ENCODE measurements around the gene FBLN1.
"Not testable (repeated sequence)": the region's sequence is repeated elsewhere in the genome, so short reads cannot be mapped to it uniquely, and the experiment has no call there.

FBLN1 gene

DNA sequence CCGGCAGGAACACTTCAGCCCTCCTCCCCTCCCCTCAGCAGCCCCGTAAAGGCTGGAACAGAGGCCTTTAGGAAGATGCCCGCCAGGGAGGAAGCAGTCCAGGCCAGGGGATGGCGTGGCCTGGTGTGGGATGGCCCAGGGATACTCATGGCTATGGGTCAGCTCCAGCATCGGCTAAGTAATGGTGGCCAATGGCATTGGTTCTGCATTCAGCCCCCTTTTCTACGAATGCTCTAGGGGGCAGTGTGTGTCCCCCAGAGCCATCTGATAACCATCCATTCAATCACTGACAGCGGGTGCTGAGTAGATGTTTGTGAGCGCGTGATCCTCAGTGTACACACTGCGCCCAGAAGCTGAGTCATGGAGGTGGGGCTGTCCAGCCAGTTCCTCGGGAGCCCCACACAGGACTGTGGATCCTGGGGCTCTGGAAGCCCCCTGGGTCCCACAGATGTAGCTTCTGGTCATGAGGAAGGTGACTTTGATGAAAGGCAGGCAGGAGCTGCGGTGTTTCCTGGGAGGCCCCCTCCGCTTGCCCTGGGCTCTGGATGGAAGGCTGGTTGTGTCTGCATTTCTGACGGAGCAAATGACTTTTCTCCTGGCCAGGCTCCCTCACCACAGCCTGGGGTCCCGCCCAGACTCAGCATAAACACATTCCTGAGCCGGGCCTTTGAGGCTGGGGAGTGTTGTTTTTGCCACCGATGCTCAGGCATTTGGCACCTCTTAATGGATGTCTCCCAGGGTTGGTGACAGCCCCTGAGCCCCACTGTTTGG is 46.5 kb downstream of the FBLN1 start:
- no peak for DNase-seq (ENCODE audit: low read depth in 2 of 2)

GRCh38 chr22:45549762-45550378 is 47.2 kb downstream of the FBLN1 start:
- no peak for DNase-seq (ENCODE audit: low read depth in 2 of 2)

GRCh38 chr22:45550416-45550815 is 47.7 kb downstream of the FBLN1 start:
- DNase-seq (ENCODE audit: low read depth in 2 of 2), result no peak

GRCh38 chr22:45550891-45551290 is 48.2 kb downstream of the FBLN1 start:
- no peak for DNase-seq (ENCODE audit: low read depth in 2 of 2)

DNA sequence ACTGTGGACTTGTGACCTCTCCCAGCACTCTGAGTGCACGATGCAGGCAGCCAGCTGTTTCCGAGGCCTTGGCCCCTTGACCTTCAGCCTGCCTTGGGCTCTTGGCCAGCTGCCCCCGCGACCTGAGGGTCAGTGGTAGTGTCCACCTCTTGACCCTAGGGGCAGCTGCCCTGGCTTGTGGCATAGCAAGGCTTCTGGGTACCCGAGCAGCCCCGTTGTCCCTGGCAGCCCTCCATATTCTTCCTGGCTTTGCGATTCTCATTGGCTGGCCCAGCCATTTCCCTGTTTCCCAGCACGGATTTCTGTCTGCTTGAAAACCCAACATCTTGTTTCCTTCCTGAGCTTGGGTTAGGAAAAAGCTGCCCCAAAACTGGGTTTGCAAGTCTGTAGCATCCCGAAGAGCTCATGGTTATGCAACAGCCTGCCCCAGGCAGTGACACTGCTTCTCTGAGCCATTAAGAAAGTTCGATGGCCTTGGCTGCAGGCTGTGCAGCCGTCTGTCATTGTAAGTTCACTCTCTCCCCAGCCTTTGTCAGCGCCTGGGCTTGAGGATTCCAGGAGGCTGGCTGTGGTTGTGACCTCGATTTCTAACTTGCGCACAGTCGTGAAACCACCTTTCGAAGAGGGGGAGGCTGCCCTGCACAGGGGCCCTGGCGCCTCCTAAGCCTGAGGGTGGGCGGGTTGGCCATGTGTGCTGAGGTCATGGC is 48.8 kb downstream of the FBLN1 start:
- DNase-seq (ENCODE audit: low read depth in 2 of 2), result no peak

DNA sequence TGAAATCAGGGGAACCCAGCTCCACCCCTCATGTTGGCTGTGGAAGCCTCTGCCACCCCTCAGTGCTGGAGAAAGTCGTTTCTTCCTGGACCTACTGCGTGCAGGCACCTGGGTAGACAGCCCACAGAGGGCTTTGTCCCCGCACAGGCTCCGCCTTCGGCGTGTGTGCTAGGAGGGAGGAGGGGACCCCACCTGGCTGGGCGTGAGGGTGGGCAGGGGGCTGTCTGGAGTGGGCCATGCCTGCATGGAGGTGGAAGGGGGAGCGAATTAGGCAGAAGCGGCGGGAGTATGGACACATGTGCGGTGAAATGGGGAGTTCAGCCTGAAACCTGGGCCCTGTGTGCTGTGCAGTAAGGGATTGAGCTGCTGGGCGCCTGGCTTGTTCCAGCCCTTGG is 49.3 kb downstream of the FBLN1 start:
- no peak for DNase-seq (ENCODE audit: low read depth in 2 of 2)

DNA sequence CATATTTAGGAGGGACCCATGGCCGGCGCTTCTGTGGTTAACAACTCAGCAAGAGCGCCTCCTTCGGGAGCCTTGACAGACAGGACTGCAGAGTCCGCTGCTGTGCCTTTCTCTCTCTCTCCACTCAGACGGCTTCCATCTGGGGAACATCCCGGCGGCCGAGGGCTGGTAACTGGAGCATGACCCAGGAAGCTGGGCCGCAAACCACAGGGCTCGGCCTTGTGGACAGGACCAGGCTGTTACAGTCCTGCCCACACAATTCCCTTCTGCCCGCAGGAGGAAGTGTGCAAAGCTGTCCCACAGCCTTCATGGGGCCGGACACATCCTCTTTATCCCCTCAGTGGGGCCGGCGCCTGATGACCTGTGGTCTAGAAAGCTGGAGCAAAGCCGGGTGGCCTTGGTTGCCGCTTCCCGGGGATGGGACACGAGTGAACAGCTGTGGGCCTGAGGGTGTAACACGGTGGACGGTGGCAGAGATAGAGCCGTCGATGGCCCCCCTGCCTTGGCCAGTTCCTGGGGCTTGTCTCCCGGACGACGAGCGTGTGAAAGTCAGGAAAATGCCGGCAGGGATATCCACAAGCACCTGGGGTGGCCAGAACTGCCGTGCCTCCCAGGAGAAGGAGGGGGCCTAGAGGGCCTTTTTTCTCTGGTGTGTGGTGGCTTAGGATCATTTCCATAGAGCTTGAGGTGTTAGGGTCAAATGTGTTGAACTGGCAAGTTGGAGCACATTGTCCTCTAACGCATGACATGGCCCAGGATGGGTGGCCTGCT is 50.1 kb downstream of the FBLN1 start:
- DNase-seq (ENCODE audit: low read depth in 2 of 2), result no peak

DNA sequence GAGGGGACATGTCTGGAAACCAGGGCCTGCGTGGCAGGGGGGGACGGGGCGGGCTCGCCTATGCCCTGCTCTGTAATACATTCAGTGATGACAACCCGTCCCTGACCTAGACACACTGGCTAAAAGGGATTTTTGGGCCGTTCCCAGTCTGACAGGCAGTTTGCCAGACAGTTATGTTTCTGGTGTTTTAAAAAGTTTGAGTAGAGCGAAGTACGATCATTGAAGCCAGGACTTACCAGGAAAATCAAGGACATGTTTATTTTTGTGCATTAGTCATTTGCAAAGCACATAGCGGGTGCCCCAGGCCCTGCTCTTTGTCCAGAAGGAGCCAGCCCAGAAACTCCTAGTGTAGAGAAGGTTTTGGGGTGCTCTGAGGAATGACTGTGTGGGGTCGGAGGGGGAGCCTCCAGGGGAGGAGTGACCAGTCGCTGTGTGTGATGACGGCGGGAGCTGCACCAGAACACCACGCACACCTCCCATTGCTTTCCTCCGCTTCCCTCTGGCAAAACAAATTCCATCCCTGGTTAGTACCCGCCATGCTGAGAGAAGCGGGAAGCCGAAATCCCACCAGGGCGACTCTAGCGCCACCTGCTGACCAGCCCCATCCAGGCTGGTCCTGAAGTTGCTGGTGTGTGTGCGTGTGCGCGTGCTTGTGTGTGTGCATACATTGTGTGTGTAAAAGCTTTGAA is 50.8 kb downstream of the FBLN1 start:
- DNase-seq (ENCODE audit: low read depth in 2 of 2), result peak; percentile 41 to 43

DNA sequence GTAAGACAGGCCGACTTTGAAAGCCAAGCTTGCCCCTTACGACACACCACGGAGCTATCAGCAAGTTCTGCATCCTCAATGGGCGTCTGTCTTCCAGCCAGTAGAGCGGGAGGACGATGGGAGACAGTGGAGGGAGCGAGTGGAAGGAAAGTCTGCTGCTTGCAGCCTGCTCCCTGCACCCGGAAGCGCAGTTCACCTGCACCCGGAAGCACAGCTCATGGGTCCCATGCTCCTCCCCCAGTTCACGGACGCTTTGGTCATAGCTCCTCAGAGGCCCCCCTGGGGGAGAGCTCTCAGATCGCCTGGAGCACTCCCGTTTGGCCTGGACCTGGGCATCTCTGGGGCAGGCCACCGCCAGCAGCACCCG is 51.3 kb downstream of the FBLN1 start:
- DNase-seq (ENCODE audit: low read depth in 2 of 2), result no peak

DNA sequence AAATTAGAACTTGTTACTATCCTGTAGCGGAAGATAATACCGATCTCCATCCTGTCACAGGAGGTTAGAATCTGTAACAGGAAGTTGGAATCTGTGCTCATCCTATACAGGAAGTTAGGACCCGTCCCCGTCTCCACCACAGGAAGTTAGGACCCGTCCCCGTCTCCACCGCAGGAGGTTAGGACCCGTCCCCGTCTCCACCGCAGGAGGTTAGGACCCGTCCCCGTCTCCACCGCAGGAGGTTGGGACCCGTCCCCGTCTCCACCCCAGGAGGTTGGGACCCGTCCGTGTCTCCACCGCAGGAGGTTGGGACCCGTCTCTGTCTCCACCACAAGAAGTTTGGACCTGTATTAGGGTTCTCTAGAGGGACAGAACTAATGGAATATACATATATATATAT is 52.2 kb downstream of the FBLN1 start:
- DNase-seq (ENCODE audit: low read depth in 2 of 2), result no peak

DNA sequence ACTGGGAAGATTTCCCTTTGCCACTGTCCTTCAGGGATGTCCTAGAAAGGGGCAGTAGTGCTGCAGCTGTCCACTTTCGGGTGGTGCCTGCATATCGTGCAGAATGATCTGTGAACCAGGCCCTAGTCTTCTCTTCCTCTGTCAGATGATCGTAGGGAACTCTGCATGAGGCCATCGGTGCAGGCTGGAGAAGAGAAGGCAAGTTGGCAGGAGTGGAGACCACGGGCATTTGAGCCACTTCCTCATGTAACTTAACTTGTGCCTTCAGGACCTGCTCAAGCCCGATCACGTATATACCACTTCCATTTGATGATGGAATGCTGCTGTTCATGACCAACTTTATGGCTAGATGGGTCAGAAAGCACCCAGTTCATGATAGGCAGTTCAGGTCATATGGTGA is 55.2 kb downstream of the FBLN1 start:
- DNase-seq (ENCODE audit: low read depth in 2 of 2), result not testable (repeated sequence)

- not testable (repeated sequence) for DNase-seq (ENCODE audit: low read depth in 2 of 2)
Observed at GRCh38 chr22:45560092-45560491, 57.4 kb downstream of the FBLN1 start.

- DNase-seq (ENCODE audit: low read depth in 2 of 2), result not testable (repeated sequence)
Observed at GRCh38 chr22:45560761-45561160, 58.1 kb downstream of the FBLN1 start.

DNA sequence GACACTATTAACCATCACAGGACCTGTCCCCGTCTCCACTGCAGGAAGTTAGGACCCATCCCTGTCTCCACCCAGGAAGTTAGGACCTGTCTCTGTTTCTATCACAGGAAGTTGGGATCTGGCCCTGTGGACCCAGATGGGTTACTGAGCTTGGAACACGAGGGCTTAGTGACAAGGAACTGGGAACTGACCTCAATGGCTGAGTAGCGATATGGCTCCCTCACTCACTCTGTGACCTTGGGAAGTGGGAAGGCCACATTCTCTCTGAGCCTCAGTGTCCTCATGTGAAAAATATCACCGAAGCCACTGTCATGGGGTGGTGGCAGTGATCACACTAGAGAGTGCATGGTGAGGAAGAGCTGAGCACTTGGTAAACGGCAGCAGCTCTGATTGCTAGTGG is 59.4 kb downstream of the FBLN1 start:
- DNase-seq (ENCODE audit: low read depth in 2 of 2), result no peak

DNA sequence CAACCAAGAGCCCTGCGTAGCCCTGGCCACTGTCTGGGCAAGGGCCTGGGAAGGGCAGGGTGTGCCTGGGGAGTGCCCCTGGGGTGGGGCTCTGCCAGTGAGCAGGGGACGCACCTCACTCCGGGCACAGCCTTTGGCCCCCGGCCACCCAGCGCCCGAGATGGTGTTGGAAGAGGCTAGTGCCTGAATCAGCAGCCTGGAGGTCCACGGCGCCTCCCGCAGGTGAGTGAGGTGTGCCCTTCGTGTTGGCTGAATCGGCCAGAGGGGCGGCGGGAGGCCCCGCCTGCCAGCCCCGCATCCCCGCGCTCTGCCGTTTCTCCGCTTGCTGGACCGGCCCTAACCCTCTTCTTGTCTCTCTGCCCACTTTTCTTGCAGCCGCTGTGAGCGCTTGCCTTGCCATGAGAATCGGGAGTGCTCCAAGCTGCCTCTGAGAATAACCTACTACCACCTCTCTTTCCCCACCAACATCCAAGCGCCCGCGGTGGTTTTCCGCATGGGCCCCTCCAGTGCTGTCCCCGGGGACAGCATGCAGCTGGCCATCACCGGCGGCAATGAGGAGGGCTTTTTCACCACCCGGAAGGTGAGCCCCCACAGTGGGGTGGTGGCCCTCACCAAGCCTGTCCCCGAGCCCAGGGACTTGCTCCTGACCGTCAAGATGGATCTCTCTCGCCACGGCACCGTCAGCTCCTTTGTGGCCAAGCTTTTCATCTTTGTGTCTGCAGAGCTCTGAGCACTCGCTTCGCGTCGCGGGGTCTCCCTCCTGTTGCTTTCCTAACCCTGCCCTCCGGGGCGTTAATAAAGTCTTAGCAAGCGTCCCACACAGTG is 60.1 kb downstream of the FBLN1 start:
- no peak for DNase-seq (ENCODE audit: low read depth in 2 of 2)

GRCh38 chr22:45563362-45564040 is 60.8 kb downstream of the FBLN1 start:
- DNase-seq (ENCODE audit: low read depth in 2 of 2), result no peak

DNA sequence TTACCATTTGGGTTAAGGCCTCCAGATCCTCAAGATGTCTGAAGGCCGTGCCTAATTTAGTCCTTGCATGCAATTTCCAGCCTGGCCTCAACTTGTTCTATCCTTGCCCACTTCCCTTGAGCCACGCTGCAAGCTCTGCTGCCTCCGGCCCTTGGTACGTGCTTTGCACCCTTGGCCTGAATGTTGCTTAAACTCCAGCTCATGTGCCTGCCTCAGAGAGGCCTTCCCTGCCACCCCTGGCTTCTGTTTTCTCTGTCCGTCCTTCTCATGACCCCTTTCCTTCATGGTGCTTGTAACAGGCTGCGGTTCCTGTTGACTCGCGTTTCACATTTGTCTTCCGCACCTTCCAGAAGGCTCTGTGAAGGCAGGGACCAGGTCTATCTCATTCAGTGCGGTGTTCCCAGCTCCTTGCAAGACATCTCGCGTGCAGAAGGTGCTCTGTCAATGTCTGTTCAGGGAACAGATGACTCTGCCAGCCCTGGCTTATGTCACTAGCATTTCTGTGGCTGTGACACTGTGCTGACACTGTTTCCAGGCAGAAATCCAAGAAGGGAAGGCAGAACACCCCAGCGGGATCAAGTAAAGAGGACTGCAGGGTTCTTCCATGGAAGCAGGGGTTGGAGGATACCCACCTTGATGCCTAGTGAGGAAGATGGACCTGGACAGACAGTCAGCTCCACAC is 61.8 kb downstream of the FBLN1 start:
- DNase-seq (ENCODE audit: low read depth in 2 of 2), result no peak

GRCh38 chr22:45565171-45565570 is 62.5 kb downstream of the FBLN1 start:
- no peak for DNase-seq (ENCODE audit: low read depth in 2 of 2)

DNA sequence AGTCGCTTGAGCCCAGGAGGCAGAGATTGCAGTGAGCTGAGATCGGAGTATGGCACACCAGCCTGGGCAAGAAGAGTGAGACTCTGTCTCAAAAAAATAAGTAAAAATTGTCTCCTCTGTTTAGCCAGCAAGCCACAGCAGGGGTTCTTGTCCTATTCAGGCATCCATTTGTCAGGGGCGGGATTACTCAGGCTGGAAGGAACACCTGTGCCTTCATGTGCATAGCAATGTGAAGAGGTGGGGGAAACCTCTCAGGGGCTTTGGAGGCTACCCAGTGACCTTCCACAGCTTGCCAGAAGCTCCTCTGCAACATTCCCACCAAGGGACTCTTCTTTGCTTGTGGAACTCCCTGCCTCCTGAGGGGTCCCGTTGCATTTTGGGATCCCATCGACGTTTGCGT is 63.3 kb downstream of the FBLN1 start:
- DNase-seq (ENCODE audit: low read depth in 2 of 2), result no peak

DNA sequence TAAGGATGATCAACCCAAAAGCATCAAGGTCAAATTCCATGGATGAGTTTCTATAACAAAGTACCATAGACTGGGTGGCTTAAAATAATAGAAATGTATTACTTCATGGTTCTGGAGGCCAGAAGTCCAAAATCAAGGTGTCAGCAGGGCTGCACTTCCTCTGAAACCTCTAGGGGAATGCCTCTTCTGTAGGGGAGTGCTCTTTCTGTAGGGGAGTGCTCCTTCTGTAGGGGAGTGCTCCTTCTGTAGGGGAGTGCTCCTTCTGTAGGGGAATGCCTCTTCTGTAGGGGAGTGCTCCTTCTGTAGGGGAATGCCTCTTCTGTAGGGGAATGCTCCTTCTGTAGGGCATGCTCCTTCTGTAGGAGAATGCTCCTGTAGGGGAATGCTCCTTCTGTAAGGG is 65.5 kb downstream of the FBLN1 start:
- DNase-seq (ENCODE audit: low read depth in 2 of 2), result no peak
